HG03571 (cell line): Measurements from ENCODE around the gene PDGFRB.

Experiments used
- ATAC-seq: cut with Tn5 transposase; IDR thresholded peaks from one replicate; pipeline ENCODE4 v1.9.1; 2021; ENCODE audit not compliant: unreplicated experiment

PDGFRB gene

DNA sequence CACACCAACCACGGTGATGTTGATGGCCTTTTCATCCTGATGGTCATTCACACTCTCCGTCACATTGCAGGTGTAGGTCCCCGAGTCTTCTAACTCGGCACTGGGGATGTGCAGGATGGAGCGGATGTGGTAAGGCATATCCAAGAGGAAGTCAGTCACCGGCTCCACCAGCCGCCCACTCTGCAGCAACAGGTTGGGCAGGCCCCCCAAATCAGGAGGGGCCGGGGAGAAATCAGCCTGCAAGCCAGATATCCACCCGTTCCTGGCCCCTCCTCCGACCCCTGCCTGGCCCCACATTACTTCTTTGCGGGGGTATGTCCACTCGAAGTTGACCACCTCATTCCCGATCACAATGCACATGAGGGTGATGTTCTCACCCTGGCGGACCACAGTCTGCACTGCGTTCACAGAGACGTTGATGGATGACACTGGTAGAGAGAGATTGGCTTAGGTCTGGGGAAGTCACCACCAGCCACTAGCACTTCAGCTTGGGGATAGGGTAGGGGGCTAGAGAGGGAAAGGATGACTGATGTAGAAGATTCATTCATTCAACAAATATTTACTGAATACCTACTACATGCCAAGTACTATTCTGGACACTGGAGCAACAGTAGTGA lies 22.0 kb downstream of the PDGFRB start:
- no peak for ATAC-seq

DNA sequence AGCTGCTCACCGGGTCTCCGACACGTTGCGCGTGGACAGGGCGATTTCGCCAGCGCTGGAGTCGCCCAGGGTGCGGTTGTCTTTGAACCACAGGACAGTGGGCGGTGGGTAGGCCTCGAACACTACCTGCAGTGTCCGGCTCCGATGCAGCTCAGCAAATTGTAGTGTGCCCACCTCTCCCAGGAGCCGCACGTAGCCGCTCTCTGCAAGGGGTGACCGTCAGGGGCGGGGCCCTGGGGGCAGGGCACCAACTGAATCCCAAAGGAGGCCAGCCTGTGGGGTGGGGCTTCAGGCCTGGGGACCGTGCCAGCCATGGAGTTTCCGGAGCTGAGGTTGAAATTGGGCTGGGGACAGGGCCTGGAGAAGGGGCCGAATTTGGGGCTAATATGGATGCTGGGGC lies 22.9 kb downstream of the PDGFRB start:
- no peak for ATAC-seq

DNA sequence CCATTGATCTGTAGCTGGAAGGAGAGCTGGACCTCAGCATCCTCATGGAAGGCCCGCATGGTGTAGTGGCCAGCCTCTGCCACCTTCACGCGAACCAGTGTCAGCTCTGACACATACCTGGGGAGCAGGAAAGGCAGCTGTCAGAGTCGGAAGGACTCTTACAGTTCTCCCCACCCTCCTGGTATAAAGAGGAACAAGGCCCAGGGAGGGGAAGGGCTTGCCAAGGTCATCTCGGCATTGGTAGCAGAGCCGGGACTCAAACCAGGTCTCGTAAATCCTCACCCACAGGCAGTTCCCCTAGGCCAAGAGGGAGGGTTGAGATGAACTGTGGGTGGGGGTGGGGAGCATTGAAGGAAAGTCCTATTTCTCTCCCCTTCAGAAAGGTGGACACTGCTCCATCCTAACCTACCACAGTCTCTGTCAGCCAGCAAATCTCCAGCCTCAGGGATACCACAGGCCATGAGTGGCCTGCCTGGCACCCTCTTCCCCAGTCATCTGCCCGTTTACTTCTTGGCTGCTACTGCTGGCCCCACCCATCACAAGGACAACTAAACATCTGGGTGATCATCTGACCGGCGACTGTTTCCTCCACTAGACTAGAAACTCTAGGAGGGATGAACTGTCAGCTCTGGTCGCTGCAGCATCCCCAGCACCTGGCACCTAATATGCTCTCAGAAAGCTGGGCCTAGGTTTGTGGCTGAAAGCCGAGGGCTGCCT lies 23.5 kb downstream of the PDGFRB start:
- ATAC-seq = no peak

DNA sequence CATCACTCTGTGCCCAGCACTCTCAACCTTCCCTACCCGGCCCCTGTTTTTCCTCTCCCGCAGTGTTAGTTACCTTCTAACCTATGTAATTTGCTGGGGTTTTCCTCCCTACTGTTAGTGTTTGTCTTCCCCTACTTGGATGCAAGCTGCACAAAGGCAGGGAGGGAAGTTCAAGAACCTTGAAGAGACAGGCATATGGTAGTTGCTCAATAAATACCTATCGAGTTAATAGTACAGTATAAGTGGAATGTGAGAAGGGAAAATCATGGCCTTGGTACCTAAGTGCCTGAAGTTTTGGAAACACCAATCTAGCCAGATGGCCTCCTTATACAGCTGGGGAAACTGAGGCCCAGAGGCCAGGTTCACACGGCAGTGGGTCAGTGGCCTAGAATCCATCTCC lies 24.2 kb downstream of the PDGFRB start:
- no peak for ATAC-seq

DNA sequence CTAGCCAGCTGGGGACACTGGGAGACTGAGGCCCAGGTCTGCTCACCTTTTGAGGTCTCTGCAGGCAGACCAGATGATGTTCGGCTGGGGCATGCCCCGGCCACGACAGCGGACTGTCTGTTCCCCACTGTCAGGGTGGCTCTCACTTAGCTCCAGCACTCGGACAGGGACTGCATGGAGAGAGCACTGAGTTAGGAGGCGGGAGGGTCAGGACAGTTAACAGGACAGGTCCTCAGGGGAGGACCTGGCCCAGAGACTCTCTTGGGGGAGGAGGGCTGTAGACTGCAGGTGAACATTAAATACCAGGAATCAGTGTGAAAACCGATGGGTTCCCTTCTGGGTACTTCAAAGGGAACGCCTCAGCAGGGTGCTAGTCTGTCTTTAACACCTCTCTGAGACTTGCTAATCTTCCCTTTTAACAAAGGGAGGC lies 25.1 kb downstream of the PDGFRB start:
- ATAC-seq = no peak

DNA sequence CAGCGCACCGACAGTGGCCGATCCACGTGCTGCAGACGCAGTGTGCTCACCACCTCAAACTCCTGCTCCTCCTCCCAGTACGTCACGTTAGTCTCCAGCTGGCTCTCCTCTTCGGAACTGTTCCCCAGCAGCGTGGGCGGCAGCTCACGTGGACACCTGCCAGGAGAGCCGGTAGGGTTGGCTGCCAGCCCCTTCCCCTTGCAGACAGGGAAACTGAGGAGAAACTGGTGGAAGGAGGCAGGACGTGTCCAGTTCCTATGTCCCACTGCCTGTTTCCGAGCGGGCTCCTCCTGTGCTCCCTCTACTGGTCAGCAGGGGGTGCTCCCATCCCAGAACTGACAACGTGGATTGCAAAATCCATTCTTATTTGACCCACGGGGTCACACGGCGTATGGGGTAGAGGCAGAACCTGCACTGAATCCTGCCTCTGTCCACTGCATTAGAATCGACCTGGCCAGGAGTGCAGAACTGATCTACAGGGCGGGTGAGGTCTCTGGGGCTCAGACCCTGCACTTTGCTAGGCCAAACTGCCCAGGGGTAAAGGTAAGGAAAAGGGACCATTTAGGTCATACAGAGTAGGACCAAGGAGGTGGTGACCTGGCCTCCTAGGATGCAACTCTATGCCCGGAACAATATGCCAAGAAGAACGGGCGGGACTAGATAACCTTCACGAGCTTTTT lies 25.7 kb downstream of the PDGFRB start:
- ATAC-seq = no peak

DNA sequence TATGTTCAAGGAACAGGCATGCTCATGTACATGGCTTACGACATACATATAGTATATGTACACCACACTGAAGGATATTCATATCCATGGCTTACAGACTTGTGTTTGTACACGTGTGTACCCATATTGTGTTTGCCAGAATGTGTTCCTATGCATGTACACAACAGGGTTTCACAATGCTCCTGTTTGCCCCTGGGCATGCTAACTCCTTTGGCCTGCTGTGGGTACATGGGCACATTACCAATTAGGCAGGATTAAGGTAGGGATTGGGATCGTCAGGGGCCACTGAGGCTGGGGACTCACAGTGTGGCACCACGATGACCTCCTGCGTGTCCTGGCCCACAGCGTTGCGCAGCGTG lies 26.2 kb downstream of the PDGFRB start:
- no peak for ATAC-seq

DNA sequence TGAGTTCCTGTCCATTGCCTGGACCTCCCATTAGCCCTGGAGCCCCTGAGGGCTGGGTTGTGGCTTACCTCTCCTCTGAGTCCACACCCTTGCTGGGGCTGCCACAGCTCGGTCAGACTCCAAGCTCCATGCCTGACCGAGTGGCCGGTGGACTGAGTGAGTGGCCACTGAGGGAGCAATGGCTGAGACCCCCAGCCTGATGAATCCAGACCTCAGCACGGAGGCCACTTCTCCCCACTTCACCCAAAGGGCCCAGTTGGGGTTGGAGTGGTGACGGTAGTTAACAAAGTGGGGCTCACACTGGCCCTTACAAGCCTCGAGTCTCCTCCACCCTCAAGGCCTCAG lies 28.8 kb downstream of the PDGFRB start:
- ATAC-seq = no peak

DNA sequence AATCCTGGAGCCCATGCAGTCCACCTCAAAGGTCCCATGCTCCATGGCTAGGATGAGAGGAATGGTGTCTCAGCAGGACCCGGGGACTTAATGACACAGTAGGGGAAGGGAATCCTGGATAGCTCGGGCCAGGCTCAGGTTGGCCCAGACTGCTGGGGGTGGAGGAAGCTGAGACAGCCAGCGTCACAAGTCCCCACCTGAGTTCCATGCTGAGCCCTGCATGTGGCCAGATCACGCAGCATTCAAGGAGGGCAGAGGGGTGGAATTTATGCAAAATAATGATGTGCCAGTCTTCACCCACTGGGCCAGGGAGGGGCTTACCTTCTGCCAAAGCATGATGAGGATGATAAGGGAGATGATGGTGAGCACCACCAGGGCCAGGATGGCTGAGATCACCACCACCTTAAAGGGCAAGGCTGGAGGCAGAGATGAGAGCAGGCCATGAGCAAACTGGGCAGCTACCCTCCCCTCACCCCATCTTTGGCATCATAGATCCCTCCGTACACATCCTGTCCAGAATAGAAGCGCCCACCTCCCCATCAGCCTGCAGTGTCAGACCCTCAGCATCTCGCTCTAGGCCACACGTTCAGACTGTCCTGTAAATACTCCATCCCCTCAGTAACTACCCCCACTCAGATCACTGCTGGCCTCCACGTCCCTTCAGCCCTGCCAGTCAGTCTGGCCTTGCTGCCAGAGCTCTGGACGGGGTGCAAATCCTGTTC lies 29.3 kb downstream of the PDGFRB start:
- no peak for ATAC-seq

DNA sequence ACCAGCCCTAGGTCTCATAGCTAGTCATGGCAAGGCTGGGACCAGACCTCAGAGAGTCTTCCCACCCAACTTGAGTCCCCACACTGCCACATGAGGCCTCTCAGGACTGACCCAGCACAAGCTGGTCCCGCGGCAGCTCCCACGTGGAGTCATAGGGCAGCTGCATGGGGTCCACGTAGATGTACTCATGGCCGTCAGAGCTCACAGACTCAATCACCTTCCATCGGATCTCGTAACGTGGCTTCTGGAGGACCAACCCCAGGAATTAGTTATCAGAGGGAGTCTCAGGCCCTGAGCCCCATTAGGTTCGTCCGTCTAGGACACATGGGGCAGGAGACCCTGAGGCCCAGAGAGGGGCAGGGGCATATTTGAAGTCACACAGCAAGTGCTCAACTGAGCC lies 30.3 kb downstream of the PDGFRB start:
- ATAC-seq = no peak

DNA sequence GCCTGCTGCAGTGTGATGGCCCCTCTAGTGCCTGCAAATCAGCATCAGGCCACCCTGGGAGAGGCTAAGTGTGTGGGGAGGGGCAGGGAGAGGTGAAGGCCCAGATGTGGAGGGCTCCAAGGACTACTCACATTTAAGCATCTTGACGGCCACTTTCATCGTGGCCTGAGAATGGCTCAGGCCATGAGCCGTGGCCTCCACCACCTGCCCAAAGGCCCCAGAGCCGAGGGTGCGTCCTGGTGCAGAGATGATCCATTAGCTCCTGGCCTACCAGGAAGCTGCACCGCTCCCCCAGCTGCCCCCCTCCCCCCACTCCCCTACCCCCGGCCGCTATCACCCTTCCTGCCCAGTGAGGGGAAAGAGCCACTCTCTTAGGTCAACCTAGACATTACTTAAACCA lies 31.0 kb downstream of the PDGFRB start:
- no peak for ATAC-seq

DNA sequence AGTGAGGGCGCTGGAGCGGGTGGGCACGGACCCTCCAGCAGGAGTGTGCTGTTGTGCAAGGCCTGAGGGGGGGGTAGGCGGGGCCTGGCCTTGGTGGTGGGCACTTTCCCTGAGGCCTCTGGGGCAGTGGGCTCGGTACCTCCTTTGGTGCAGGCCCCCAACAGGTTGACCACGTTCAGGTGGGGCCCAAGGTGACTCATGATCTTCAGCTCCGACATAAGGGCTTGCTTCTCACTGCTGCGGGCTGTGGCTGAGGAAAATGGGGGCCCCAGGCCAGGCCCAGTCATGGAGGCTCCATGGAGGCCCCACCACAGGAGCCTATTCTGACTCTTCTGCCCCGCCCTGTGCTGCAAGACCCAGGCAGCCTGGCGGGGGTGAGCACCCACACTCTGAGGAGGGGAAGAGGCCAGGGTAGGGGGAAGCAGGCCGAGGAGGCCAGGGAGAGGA lies 31.5 kb downstream of the PDGFRB start:
- ATAC-seq = no peak

DNA sequence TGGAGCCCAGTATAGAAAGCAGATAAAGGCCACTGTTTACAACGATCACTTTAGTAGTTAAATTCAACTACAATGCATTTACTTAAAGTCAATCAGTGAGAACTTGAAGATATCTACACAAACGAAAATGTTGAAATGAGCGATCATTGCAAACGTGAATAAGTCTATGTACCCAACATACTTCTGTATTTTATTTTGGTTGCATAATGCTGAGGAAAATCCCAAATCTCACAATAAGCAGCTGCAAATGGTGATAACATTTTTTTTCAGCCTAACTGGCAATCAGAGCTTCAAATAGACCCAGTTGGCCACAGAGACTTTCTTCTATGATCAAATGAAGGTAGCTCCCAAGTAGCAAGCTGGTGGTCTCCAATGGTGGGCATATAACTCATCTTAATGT lies 32.1 kb downstream of the PDGFRB start:
- ATAC-seq = no peak

DNA sequence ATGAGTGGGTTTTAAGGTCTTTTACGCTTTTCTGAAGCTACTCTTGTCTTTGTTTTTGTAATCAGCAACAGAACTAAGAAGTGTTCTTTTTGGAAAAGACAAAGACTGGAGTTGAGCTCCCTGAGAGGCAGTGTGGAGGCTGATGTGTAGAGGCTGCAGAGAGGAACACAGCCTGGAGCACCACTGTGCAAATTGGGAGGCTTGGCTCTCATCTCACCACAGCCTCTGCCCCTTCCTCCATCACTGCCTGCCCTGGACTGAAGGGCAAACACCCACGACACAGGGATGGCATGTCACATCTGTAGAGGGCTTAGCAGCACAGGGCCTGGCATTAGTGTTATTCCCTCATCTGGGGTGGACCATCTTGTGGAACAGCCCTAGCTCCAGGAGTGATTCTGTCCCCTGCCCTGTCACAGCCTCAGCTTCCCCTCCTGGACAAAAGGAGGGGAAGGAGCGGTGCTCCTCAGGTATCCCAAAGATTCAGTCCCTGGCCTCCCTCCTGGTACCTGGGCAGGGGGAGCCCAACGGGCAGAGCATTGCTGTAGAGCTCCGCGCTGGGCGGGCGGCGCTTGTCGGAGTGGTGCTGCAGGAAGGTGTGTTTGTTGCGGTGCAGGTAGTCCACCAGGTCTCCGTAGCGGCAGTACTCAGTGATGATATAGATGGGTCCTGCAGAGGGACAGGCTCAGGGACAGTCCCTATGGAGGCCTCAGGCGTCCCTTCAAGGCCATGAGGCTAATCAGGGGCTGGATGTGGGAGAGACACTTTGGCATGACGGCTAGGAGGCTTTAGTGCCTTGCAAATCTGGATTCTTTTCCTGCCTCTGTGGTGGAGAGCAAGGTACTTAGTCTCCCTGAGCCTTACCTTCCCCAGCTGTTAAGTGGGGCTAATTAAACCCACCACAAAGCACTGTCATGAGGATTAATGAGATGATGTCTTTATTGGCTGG lies 32.8 kb downstream of the PDGFRB start:
- ATAC-seq = no peak

DNA sequence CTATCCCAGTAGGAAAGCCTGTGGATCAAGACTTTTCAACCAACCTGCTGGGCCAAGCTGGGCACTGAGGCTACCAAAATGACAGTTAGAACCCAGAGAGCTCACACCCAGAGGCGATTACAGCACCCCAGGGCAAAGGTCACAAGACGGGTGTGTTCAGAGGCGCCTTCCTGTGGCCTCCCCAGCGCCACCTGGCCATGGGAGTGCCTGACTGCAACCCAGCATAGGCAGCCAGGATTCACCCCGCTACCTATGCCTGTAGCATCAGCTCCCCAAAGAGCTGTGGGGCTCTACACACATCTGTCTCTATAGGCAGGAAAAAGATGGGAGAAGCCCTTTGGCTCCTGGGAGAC lies 33.5 kb downstream of the PDGFRB start:
- no peak for ATAC-seq

DNA sequence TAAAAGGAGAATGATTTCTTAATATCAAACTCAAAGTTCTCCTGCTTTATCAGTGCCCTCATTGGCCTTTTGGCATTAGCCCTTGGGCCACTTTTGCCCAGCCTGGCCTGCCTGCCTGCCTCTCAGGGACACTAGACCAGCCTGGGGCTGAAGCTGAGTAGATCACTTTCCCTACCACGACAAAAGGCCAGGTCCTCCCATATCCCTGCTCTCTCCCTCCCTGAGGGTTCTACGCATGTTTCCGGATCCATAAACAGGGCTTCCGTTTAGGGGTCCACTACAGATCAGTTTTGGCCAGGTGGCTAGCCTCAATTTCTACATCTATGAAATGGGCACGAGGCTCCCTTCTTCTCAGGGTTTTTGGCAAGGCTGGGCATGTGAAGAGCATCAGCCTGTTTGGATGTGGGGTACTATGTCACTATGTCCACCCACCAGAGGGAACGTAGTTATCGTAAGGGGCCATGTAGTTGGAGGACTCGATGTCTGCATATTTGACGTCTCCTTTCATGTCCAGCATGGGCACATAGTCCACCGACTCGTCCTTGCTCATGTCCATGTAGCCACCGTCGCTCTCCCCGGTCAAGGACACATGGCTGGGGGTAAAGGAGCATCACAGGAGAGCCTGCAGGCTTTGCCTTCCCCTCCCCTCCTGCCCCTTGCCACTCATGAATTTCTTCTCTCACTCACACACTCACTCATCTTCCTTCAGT lies 34.0 kb downstream of the PDGFRB start:
- no peak for ATAC-seq

DNA sequence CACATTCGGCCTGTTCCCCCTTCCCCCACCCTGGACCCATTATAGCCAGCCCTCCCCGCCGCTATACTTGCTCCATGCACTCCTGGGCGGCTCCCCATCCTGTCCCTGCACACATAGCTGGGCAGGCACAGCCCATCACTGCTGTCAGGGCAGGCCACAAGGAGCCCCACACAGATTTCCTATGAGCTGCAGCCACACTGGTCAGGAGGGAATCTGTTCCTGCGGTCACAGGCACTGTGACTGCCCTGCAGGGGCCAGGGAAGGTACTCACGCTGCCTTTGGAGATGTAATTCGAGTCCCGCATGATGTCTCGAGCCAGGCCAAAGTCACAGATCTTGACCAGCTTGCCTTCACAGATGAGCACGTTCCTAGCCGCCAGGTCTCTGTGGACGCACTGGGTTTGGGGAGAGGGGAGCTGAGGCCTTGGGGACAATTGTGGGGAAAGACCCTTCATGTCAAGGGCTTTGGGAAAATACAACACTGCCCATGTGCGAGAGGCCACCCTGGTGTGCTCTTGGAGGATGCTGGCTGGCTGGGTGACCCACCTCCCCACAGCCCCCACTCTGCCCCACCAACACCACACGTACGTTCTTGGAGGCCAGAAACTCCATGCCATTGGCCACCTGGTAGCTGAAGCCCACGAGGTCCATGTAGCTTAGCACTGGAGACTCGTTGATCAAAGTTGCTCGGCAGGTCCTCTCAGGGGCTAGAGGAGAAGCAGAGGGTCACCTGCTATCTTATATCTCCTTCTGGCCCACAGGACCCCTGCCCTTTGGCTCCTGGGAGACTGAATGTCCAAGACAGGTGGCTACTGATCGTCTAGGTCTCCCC lies 34.8 kb downstream of the PDGFRB start:
- no peak for ATAC-seq

DNA sequence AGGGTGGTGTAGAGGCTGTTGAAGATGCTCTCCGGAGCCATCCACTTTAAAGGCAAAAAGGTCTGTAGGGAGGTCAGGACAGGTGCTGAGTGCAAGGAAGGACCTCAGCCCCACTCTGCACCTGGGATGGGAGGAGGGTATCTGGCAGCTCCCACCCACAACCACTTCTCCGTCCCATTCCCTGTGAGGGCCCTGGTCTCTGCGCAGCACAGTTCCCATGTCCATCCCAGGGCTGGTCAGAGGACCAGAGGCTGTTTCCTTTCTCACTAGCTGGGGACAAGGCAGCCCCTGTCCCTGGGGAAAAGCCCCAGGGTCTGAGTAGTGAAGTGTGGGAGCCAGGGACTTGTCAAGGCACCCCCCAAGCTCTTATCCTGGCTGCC lies 35.6 kb downstream of the PDGFRB start:
- no peak for ATAC-seq

DNA sequence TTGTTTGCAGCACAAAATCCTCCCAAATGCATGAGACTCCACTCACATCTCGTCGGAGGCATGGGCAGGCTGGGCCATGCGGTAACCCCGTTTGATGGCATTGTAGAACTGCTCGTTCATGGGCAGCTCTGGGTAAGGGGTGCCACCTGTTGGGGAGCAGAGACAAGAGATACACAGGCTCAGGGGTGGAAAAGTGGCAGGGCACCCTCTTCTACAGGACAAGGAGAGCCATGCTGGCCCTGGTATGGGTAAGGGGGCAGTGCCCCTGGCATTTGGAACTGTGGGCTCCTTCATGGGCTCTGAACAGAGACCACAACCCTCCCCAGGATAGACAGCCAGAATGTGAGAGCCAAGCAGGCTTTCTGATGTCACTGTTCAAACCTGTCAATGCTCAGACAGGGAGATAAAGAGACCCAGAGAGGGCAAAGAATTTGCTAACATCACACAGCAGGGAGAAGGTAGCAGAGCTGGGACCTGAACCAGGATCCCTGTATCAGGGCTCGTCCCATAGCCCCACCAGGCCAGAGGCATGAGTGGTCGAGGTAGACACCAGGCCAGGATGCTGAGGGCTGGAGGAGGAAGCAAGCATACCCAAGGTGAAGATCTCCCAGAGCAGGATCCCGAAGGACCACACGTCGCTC lies 36.1 kb downstream of the PDGFRB start:
- no peak for ATAC-seq
